ENCODE data around the gene CWC27.
"Not testable (repeated sequence)": the region's sequence is repeated elsewhere in the genome, so short reads cannot be mapped to it uniquely, and the experiment has no call there.

Gene CWC27

DNA sequence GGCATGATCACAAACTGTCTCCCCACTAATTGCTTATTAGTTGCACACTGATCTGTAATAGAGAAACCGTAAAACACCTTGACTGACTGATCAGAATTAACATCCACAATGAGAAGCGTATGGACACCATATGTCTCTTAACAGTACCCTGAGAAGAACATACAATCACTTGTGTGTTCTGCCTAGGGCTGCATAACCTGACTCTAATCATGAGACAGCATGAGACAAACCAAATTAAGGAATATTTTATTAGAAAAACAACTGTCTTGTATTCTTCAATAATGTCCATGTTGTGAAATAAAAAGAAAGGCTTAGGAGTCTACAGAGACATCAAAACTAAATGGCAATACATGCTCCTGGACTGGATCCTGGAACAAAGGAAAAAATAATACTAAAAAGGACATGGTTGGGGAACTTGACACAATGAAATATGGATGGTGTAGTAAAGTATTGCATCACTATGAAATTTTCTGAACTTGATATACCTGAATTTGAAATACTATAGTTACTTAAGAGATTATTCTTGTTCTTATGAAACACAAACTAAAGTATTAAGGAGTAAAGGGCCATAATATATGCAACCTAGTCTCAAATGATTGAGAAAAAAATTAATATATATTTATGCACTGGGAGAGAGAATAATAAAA lies 162.1 kb downstream of the CWC27 start:
- no peak for DNase-seq

DNA sequence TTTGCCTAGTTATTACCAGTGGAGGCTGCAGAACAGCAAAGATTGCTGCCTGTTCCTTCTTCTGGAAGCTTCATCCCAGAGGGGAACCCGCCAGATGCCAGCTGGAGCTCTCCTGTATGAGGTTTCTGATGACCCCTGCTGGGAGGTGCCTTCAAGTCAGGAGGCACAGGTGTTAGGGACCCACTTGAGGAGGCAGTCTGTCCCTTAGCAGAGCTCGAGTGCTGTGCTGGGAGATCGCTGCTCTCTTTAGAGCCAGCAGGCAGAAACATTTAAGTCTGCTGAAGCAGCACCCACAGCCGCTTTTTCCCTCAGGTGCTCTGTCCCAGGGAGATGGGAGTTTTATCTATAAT lies 170.7 kb downstream of the CWC27 start:
- DNase-seq = not testable (repeated sequence)

GRCh38 chr5:64939772-64940510 lies 171.2 kb downstream of the CWC27 start:
- no peak for DNase-seq

GRCh38 chr5:64942460-64942859 lies 173.7 kb downstream of the CWC27 start:
- DNase-seq = no peak

- no peak for DNase-seq
Observed at GRCh38 chr5:64944868-64945267, 176.1 kb downstream of the CWC27 start.

DNA sequence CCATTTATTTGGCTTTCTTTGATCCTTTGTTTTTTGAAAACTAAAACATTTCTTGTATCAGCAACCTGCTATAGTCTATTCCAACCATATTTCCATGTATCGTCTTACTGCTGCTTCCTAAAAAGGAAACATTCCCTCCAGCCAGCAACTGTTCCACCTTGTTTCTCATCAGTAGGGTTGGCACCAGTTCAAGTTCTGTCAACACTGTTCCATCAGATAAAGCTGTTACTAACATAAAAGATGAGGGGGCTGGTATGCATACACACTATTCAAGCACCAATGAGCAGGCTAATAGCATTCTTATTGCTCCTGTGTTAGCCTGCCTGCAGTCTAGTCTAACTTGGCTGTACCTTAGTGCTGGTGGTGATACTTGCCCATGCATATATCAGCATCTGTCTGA lies 178.3 kb downstream of the CWC27 start:
- DNase-seq = no peak

GRCh38 chr5:64947801-64948200 lies 179.1 kb downstream of the CWC27 start:
- no peak for DNase-seq

GRCh38 chr5:64949331-64949730 lies 180.6 kb downstream of the CWC27 start:
- no peak for DNase-seq

DNA sequence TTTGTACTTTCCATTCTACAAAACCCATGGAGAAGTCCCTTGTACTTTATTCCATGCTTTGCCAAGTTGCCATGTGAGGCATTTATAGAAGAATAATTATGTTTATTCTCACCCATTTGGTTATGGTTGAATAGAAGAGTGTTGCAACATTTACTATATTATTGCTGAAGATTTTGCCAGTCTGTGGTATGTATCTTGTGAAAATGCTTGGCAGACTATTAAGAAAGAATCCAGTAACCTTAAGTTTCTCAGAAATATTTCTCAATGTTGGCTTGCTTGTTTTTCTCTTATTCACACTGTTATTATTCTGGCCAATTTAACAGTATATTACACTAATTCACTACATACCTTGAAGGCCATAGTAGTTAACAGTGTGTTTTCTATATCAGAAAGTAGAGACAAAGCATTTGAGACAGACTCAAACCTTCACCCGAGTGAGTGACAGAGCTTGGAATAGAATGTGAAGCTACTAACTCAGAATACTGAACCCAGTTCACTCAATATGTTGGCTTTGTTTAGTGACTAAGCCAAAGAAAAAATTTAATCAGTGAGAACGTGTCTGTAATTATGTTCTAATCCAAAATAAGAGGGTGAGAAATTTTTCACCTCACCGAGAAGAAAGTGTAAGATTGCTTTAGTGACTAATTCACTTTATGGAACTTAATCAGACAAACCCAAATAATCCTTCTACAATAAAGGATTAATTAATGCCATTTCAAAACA lies 184.4 kb downstream of the CWC27 start:
- DNase-seq = no peak

DNA sequence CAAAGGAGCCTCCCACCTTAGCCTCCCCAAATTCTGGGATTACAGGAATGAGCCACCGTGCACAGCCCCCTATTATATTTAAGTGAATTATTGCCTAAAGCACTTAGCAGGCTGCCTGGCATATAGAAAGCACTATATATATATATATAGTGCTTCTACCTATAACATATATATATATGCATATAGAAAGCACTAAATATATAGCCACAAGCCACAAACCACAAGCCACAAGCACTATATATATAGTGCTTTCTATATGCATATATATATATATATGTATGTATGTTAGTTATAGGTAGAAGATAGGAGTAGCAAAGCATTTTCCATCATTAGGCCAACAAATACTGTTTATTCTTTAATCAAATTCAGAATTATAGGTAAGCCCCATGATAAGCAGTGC lies 185.8 kb downstream of the CWC27 start:
- DNase-seq = no peak

DNA sequence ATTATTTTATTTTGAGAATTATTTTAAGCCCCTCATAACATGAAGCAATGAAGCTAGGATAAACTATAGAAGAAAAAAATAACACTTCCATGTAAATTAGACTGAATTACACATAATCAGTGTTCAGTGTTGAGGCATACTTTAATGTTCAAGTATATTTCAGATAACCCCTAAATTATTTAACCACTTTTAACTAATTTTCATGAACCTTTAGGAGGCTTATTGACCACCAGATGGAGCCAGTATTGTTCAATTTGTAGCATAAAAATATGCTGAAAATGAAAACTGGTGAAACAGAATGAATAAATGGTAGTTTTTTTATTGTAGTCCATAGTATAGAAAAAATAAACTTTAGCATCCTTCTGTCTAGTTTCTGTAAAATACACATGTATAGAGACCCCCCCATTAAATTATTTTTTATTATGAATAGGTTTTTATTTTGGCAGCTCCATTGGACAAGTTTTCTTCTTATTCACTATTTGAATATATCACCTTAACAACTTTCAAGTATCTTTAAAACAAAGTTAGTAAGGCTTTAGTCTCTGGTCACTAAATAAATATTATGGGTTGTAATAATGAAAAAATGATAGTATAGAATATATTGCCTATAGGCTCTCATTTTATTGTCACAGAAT lies 190.1 kb downstream of the CWC27 start:
- DNase-seq = no peak

GRCh38 chr5:64963278-64963677 lies 194.5 kb downstream of the CWC27 start:
- no peak for DNase-seq

GRCh38 chr5:64968591-64969110 lies 199.9 kb downstream of the CWC27 start:
- no peak for DNase-seq

DNA sequence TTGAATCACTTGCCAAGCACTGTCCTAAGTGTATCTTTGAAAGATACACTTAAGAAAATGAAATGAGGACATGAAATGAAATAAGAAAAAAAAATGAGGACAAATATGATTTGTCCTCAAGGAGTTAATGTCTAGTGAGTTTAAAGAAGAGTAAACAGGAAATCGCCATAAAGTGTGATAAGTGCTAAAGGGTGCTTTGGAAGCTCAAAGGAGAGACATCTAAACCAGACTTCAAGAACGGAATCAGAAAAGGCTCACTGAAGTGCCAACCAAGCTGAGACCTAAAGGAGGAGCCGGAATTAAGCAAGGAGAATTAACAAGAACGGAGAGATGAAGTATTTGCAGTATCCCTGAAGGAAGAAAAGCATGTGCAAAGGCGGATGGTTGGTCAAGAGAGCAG lies 200.8 kb downstream of the CWC27 start:
- DNase-seq = no peak

- DNase-seq = no peak
Observed at GRCh38 chr5:64971513-64971912, 202.8 kb downstream of the CWC27 start.

DNA sequence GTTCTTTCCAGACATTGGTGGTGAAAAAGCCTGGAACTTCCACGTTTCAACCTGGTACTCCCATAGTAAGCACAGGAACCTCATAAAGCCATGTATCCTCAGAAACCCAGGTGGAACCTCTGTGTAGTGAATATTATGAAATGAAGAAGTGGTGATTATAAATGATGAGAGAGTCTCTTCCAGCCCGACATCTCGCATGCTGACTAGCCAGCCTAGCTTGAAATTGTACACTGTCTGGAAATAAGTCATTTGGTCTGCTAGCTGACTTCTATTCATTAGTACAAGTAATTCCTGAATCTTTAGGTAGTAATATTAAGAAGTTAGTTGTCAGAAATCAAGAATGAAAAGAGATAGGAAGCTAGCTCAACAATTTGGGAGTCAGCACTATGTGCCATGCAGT lies 203.3 kb downstream of the CWC27 start:
- DNase-seq = no peak

- DNase-seq = no peak
Observed at GRCh38 chr5:64972591-64972990, 203.9 kb downstream of the CWC27 start.

- no peak for DNase-seq
Observed at GRCh38 chr5:64973215-64973614, 204.5 kb downstream of the CWC27 start.

DNA sequence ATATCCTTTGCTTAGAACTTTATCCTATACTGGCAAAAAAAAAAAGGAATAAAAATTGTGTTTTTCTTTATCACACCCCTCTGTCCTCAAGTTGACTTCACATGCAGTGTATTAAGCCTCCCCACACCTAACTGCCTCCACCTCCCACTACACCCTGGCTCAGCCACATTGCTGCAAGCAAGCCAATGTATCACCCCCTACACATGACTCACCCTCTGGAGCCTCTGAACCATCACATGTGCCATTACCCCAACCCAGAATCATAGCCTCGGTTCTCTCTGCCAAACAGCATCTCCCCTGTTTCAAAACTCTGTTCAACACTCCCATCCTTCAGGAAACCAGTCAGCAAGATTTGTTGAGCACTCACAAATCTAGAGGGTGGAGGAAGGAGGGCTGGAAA lies 209.0 kb downstream of the CWC27 start:
- no peak for DNase-seq

GRCh38 chr5:64978546-64978945 lies 209.8 kb downstream of the CWC27 start:
- no peak for DNase-seq

- DNase-seq = no peak
Observed at GRCh38 chr5:64979531-64979930, 210.8 kb downstream of the CWC27 start.

- DNase-seq = no peak
Observed at GRCh38 chr5:64980176-64980575, 211.4 kb downstream of the CWC27 start.

DNA sequence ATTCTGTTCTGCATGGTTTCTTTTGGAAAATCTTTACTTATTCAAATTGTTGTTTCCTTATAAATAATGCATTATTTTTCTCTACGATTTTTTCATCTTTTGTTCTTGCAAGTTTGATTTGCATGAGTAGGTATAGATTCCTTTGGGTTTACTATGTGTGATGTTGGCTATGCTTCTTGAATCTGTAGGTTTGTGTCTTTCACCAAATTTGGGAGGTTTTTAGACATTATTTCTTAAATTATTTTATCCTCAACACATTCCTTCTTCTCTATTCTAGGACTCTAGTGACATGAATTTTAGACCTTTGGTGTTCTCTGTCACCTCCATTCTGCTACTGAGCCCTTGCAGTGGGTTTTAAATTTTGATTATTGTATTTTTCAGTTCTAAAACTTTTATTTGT lies 219.0 kb downstream of the CWC27 start:
- no peak for DNase-seq

GRCh38 chr5:65009207-65009606 lies 240.5 kb downstream of the CWC27 start:
- no peak for DNase-seq
